Measurements from ENCODE around the gene SEL1L. TPM values are rescaled to one million over a fixed set of nuclear protein-coding genes. Genes with fewer than 3 reads are reported as not detected.

The SEL1L gene
- 57.8 and 62.0 TPM in 2 replicates for total RNA-seq

DNA sequence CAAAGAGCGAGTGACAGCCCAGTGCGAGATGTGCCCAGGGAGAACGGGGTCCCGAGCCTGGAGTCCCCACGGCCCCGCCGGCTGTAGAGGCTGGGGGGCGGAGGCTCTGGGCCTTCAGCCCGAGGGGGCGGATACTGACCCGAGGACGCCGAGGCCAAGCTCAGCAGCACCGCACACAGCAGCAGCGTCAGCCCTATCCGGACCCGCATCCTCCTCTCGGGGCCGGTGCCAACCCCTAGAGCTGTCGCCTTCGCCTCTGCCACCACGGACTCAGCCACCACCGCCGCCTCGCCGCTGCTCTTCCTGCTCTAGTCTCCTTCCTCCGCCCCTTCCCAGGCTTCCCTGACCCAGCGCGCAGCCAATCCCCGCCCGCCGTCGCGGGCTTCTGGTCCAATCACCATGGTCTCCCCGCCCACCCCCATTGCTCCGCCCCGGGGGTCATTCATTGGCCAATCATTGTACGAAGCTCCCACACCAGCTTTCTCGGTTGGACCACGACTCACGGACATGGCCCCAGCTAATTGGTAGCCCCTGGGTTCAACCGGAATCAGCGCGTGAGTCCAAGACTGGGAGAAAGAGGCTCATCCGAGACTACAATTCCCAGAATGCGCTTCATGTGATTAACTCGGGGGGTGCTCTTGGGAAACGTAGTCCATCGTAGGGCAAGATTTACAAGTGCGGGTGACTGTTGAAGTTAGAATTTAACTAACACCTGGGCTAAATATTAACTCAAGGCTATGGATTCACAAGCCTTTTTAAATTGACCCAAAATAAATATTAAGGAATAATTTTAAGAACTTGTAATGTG, at the start of gene SEL1L:
TSS of gene SEL1L (minus strand) at position 318 of the 808 bp plus-strand sequence. CDS start at position 209, 109 bp downstream.

Other genes with a start within 250 kb of the SEL1L start
- 0.32 TPM in 1 of 2 replicates, not detected in the other for gene STON2, start 133.5 kb downstream of the SEL1L start, total RNA-seq

All from epithelial cell of umbilical artery (primary cell).